Measurements from ENCODE around the gene PIH1D1.

The PIH1D1 gene

GRCh38 chr19:49431330-49431749 is 20.3 kb downstream of the PIH1D1 start:
- H3K9me3 ChIP-seq: no peaks in the 10 kb centered on the region
- H3K27me3 ChIP-seq: peaks cover 100% of the 10 kb centered on the region

GRCh38 chr19:49430678-49431329 is 20.8 kb downstream of the PIH1D1 start:
- Histone ChIP-seq H3K4me1 (ENCODE audit: control insufficient read depth in 1 of 2, insufficient read depth in 1 of 2, low read depth in 1 of 2, low read length in 1 of 2) (no peaks in the 10 kb centered on the region), H3K27me3 (peaks cover 100% of the 10 kb centered on the region), H3K4me3 (ENCODE audit: low read depth in 1 of 2, low read length in 1 of 2) (no peak overlapping the region)

More at GRCh38 chr19:49431330-49431749, 20.3 kb downstream of the PIH1D1 start:
- no peak overlapping the region for H3K4me3 ChIP-seq (ENCODE audit: low read depth in 1 of 2, low read length in 1 of 2)
- H3K36me3 ChIP-seq: no peaks in the 10 kb centered on the region
- H3K4me1 ChIP-seq (ENCODE audit: control insufficient read depth in 1 of 2, insufficient read depth in 1 of 2, low read depth in 1 of 2, low read length in 1 of 2): no peaks in the 10 kb centered on the region
- TF ChIP-seq CTCF (IDR thresholded peaks at IDR 0.05): no peak
- no peak overlapping the region for H3K27ac ChIP-seq

GRCh38 chr19:49430172-49430677 is 21.4 kb downstream of the PIH1D1 start:
- no peak overlapping the region for H3K4me3 ChIP-seq (ENCODE audit: low read depth in 1 of 2, low read length in 1 of 2)
- no peak for TF ChIP-seq CTCF (IDR thresholded peaks at IDR 0.05)
- H3K9me3 ChIP-seq: no peaks in the 10 kb centered on the region
- H3K27ac ChIP-seq: no peak overlapping the region
- H3K36me3 ChIP-seq: no peaks in the 10 kb centered on the region
- peaks cover 100% of the 10 kb centered on the region for H3K27me3 ChIP-seq
- no peaks in the 10 kb centered on the region for H3K4me1 ChIP-seq (ENCODE audit: control insufficient read depth in 1 of 2, insufficient read depth in 1 of 2, low read depth in 1 of 2, low read length in 1 of 2)

More at GRCh38 chr19:49430678-49431329, 20.8 kb downstream of the PIH1D1 start:
- Histone ChIP-seq H3K9me3 (no peaks in the 10 kb centered on the region), H3K36me3 (no peaks in the 10 kb centered on the region), H3K27ac (no peak overlapping the region)
- TF ChIP-seq CTCF (IDR thresholded peaks at IDR 0.05): no peak

- no peaks in the 10 kb centered on the region for H3K9me3 ChIP-seq
- no peaks in the 10 kb centered on the region for H3K36me3 ChIP-seq
- H3K27ac ChIP-seq: no peak overlapping the region
- no peak for TF ChIP-seq CTCF (IDR thresholded peaks at IDR 0.05)
- H3K4me1 ChIP-seq (ENCODE audit: control insufficient read depth in 1 of 2, insufficient read depth in 1 of 2, low read depth in 1 of 2, low read length in 1 of 2): no peaks in the 10 kb centered on the region
- peaks cover 100% of the 10 kb centered on the region for H3K27me3 ChIP-seq
- H3K4me3 ChIP-seq (ENCODE audit: low read depth in 1 of 2, low read length in 1 of 2): no peak overlapping the region
Observed at GRCh38 chr19:49428547-49429451, 22.8 kb downstream of the PIH1D1 start.

GRCh38 chr19:49427855-49428546 is 23.6 kb downstream of the PIH1D1 start:
- Histone ChIP-seq H3K4me3 (ENCODE audit: low read depth in 1 of 2, low read length in 1 of 2) (no peak overlapping the region), H3K4me1 (ENCODE audit: control insufficient read depth in 1 of 2, insufficient read depth in 1 of 2, low read depth in 1 of 2, low read length in 1 of 2) (peaks cover 0 to 5% of the 10 kb centered on the region in 2 experiments), H3K9me3 (no peaks in the 10 kb centered on the region), H3K36me3 (no peaks in the 10 kb centered on the region), H3K27ac (no peak overlapping the region), H3K27me3 (peaks cover 100% of the 10 kb centered on the region)
- TF ChIP-seq CTCF (IDR thresholded peaks at IDR 0.05): no peak

Measured in neutrophil (primary cell).